Measurements from ENCODE around the gene FARSB. TPM values are rescaled to one million over a fixed set of nuclear protein-coding genes. Genes with fewer than 3 reads are reported as not detected.

Gene FARSB
- total and polyA plus RNA-seq, 10 donors = 7.8 to 17.4 (median 12.7) TPM

GRCh38 chr2:222526480-222527277, 129.2 kb downstream of the FARSB start:
- Histone ChIP-seq H3K36me3 (no peaks in the 10 kb centered on the region), H3K27me3 (replicated peaks in 1 of 7) (no peaks in the 10 kb centered on the region), H3K27ac (no peak overlapping the region), H3K4me1 (no peaks in the 10 kb centered on the region), H3K9me3 (no peaks in the 10 kb centered on the region), H3K4me3 (no peak overlapping the region)
- intact Hi-C loops (cut with DNase I; ENCODE audit: low total_unique reads) = no loop called here
- DNase-seq = no peak
- no peak for TF ChIP-seq POLR2A (IDR thresholded peaks at IDR 0.05)
- TF ChIP-seq POLR2AphosphoS5 (IDR thresholded peaks at IDR 0.05) = no peak
- 80 to 87% (median 86%) methylated on average over 7 of the region's 7 CpGs for WGBS, 5 donors

- no peak overlapping the region for H3K4me3 ChIP-seq
- H3K9me3 ChIP-seq = no peaks in the 10 kb centered on the region
- intact Hi-C loops (cut with DNase I; ENCODE audit: low total_unique reads) = no loop called here
- DNase-seq = no peak
- no peaks in the 10 kb centered on the region for H3K27me3 ChIP-seq (replicated peaks in 1 of 7)
- no peak for TF ChIP-seq POLR2AphosphoS5 (IDR thresholded peaks at IDR 0.05)
- TF ChIP-seq POLR2A (IDR thresholded peaks at IDR 0.05) = no peak
- no peak for TF ChIP-seq CTCF (IDR thresholded peaks at IDR 0.05 in 8 of 11, conservative IDR thresholded peaks at IDR 0.05 in 3 of 11)
- H3K4me1 ChIP-seq = no peaks in the 10 kb centered on the region
- 71 to 81% (median 77%) methylated on average over 5 of the region's 5 CpGs for WGBS, 5 donors
- no peaks in the 10 kb centered on the region for H3K36me3 ChIP-seq
- H3K27ac ChIP-seq = no peak overlapping the region
Measured at GRCh38 chr2:222525811-222526210, 130.1 kb downstream of the FARSB start.

GRCh38 chr2:222523783-222524544, 131.9 kb downstream of the FARSB start:
- 79 to 92% (median 90%) methylated on average over 4 of the region's 4 CpGs for WGBS, 5 donors
- H3K27me3 ChIP-seq (replicated peaks in 1 of 7) = no peaks in the 10 kb centered on the region
- H3K36me3 ChIP-seq = no peaks in the 10 kb centered on the region
- no peaks in the 10 kb centered on the region for H3K4me1 ChIP-seq
- no peak overlapping the region for H3K27ac ChIP-seq
- intact Hi-C loops (cut with DNase I; ENCODE audit: low total_unique reads) = no loop called here
- no peak for DNase-seq
- H3K4me3 ChIP-seq = no peak overlapping the region
- H3K9me3 ChIP-seq = no peaks in the 10 kb centered on the region
- no peak for TF ChIP-seq CTCF (IDR thresholded peaks at IDR 0.05 in 8 of 11, conservative IDR thresholded peaks at IDR 0.05 in 3 of 11)
- TF ChIP-seq POLR2A (IDR thresholded peaks at IDR 0.05) = no peak
- no peak for TF ChIP-seq POLR2AphosphoS5 (IDR thresholded peaks at IDR 0.05)

GRCh38 chr2:222522082-222522481, 133.8 kb downstream of the FARSB start:
- TF ChIP-seq POLR2A (IDR thresholded peaks at IDR 0.05) (no peak), CTCF (IDR thresholded peaks at IDR 0.05 in 8 of 11, conservative IDR thresholded peaks at IDR 0.05 in 3 of 11) (no peak), POLR2AphosphoS5 (IDR thresholded peaks at IDR 0.05) (no peak)
- no peaks in the 10 kb centered on the region for H3K36me3 ChIP-seq
- no peak overlapping the region for H3K27ac ChIP-seq
- H3K4me1 ChIP-seq = no peaks in the 10 kb centered on the region
- H3K27me3 ChIP-seq (replicated peaks in 1 of 7) = no peaks in the 10 kb centered on the region
- 13 to 100% (median 69%) methylated on average over 1 of the region's 1 CpG for WGBS, 5 donors
- H3K9me3 ChIP-seq = no peaks in the 10 kb centered on the region
- intact Hi-C loops (cut with DNase I; ENCODE audit: low total_unique reads) = no loop called here
- H3K4me3 ChIP-seq = no peak overlapping the region
- no peak for DNase-seq
